Neural cell (in vitro differentiated cells): ENCODE data around the gene DBX1. TPM values are rescaled to one million over a fixed set of nuclear protein-coding genes. Genes with fewer than 3 reads are reported as not detected.

Experiments used
- H2AFZ ChIP-seq: fragments of 200-600, 300-800 bp; sonication (generic), shearing (Covaris generic); 2 replicates; pipeline ENCODE4 v1.6.0; 2014; ENCODE audit warnings: low read depth, mild to moderate bottlenecking, antibody characterized with exemption, low read length, moderate library complexity
- H3F3A ChIP-seq: fragments of 200-600 bp; shearing (Covaris generic); 2 replicates; pipeline ENCODE4 v1.6.1; 2016; ENCODE audit warnings: mild to moderate bottlenecking, moderate library complexity, mixed read lengths, antibody characterized with exemption, low read length; ENCODE audit not compliant: insufficient read depth, poor library complexity, severe bottlenecking
- H3K27ac ChIP-seq: fragments of 200-600, 300-800 bp; sonication (generic), shearing (Covaris generic); 2 replicates; pipeline ENCODE4 v1.5.1; 2014; ENCODE audit warnings: mild to moderate bottlenecking, low read length, moderate library complexity
- H3K27me3 ChIP-seq: fragments of 300-800, 200-600 bp; sonication (generic), shearing (Covaris generic); 2 replicates; pipeline ENCODE4 v1.6.0; 2014; ENCODE audit warnings: mild to moderate bottlenecking, low read depth, low read length, moderate library complexity; ENCODE audit not compliant: insufficient read depth
- H3K36me3 ChIP-seq: fragments of 300-800, 200-600 bp; sonication (generic), shearing (Covaris generic); 2 replicates; pipeline ENCODE4 v1.5.1; 2014; ENCODE audit warnings: mild to moderate bottlenecking, antibody characterized with exemption, low read length, moderate library complexity; ENCODE audit not compliant: insufficient read depth
- H3K4me2 ChIP-seq: fragments of 300-800, 200-600 bp; sonication (generic), shearing (Covaris generic); 2 replicates; pipeline ENCODE4 v1.6.0; 2014; ENCODE audit warnings: mild to moderate bottlenecking, low read length
- H3K4me3 ChIP-seq: fragments of 300-800, 200-600 bp; sonication (generic), shearing (Covaris generic); 2 replicates; pipeline ENCODE4 v1.5.1; 2014; ENCODE audit warnings: mild to moderate bottlenecking, low read length, moderate library complexity
- H3K79me2 ChIP-seq: fragments of 200-600 bp; shearing (Covaris generic); replicated peaks from 2 replicates; pipeline ENCODE4 v1.6.0; 2014; ENCODE audit warnings: mild to moderate bottlenecking, low read length, moderate library complexity; ENCODE audit not compliant: insufficient read depth
- H3K9ac ChIP-seq: fragments of 300-800, 200-600 bp; sonication (generic), shearing (Covaris generic); 2 replicates; pipeline ENCODE4 v1.6.1; 2016; ENCODE audit warnings: mild to moderate bottlenecking, low read length, mixed read lengths
- H3K9me2 ChIP-seq: fragments of 200-600 bp; shearing (Covaris generic); 2 replicates; pipeline ENCODE4 v1.6.1; 2016; ENCODE audit warnings: mild to moderate bottlenecking, low read length, mixed read lengths; ENCODE audit not compliant: insufficient read depth
- H3K9me3 ChIP-seq: fragments of 200-600, 300-800 bp; sonication (generic), shearing (Covaris generic); 2 replicates; pipeline ENCODE4 v1.6.1; 2016; ENCODE audit warnings: mild to moderate bottlenecking, mixed run types, low read length, moderate library complexity, mixed read lengths
- H4K20me1 ChIP-seq: fragments of 200-600 bp; shearing (Covaris generic); 2 replicates; pipeline ENCODE4 v1.6.1; 2016; ENCODE audit warnings: mild to moderate bottlenecking, mixed run types; ENCODE audit not compliant: insufficient read depth
- EP300 ChIP-seq: fragments of 450-650 bp; conservative IDR thresholded peaks from 2 replicates; pipeline ENCODE4 v1.6.1; 2014; ENCODE audit warnings: antibody characterized with exemption, mild to moderate bottlenecking, moderate library complexity; ENCODE audit not compliant: poor library complexity, severe bottlenecking
- EZH2 ChIP-seq: fragments of 200-600, 300-800 bp; shearing (Covaris generic), sonication (generic); IDR thresholded peaks from 2 replicates; pipeline ENCODE4 v1.6.1; 2014; ENCODE audit warnings: antibody characterized with exemption, low read length, borderline replicate concordance, mild to moderate bottlenecking; ENCODE audit not compliant: insufficient read depth, poor library complexity, severe bottlenecking
- MXI1 ChIP-seq: fragments of 450-650 bp; conservative IDR thresholded peaks from 2 replicates; pipeline ENCODE4 v1.6.1; 2014; ENCODE audit warnings: antibody characterized with exemption, mild to moderate bottlenecking; ENCODE audit not compliant: poor library complexity, severe bottlenecking
- POLR2AphosphoS5 ChIP-seq: IDR thresholded peaks from 2 replicates; pipeline ENCODE4 v1.6.1; 2012
- RAD21 ChIP-seq: fragments of 450-650 bp; conservative IDR thresholded peaks from 2 replicates; pipeline ENCODE4 v1.6.1; 2014; ENCODE audit warnings: antibody characterized with exemption, mild to moderate bottlenecking, moderate library complexity
- SMC3 ChIP-seq: fragments of 450-650 bp; conservative IDR thresholded peaks from 2 replicates; pipeline ENCODE4 v1.6.1; 2014; ENCODE audit warnings: antibody characterized with exemption, mild to moderate bottlenecking, moderate library complexity; ENCODE audit not compliant: poor library complexity
- TAF1 ChIP-seq: IDR thresholded peaks from 2 replicates; pipeline ENCODE4 v1.6.1; 2012; ENCODE audit warnings: low read depth
- polyA plus RNA-seq: library from polyadenylated mRNA; depleted of rRNA; stranded (reverse); fragments of >200 nt; gene quantifications from 2 replicates; pipeline ENCODE4 v1.2.3, GENCODE V29; 2014
- TF ChIP-seq, protein P1 (sequence below): fragments of 450-650 bp; IDR thresholded peaks from 2 replicates; pipeline ENCODE4 v1.5.1; 2014; ENCODE audit warnings: antibody characterized with exemption, mild to moderate bottlenecking, moderate library complexity; ENCODE audit not compliant: poor library complexity, severe bottlenecking
- TF ChIP-seq, protein P2 (sequence below): IDR thresholded peaks from 2 replicates; pipeline ENCODE4 v1.6.1; 2012; ENCODE audit warnings: borderline replicate concordance

The DBX1 gene
- polyA plus RNA-seq, 1 donor from 2014 or later = not detected

DNA sequence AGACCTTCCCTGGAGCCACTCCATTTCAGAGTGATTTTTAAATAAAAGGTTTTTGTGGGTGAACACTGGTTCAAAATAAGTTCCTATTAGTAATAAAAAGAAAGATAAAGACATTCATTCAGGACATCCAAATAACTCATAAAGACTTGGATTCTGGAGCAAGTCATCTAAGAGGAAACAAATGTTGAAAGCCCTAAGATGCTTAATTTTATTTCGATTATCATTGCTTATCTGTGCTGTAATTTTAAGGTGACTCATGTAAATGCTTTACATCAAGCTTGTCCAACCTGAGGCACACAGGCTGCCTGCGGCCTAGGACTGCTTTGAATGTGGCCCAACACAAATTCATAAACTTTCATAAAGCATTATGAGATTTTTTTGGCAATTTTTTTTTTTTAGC, 34.2 kb upstream of the DBX1 start:
- TF ChIP-seq SMC3 (no peak), EZH2 (no peak), TAF1 (no peak), POLR2AphosphoS5 (no peak), MXI1 (no peak), RAD21 (no peak), EP300 (no peak)
- TF ChIP-seq, protein P1, sequence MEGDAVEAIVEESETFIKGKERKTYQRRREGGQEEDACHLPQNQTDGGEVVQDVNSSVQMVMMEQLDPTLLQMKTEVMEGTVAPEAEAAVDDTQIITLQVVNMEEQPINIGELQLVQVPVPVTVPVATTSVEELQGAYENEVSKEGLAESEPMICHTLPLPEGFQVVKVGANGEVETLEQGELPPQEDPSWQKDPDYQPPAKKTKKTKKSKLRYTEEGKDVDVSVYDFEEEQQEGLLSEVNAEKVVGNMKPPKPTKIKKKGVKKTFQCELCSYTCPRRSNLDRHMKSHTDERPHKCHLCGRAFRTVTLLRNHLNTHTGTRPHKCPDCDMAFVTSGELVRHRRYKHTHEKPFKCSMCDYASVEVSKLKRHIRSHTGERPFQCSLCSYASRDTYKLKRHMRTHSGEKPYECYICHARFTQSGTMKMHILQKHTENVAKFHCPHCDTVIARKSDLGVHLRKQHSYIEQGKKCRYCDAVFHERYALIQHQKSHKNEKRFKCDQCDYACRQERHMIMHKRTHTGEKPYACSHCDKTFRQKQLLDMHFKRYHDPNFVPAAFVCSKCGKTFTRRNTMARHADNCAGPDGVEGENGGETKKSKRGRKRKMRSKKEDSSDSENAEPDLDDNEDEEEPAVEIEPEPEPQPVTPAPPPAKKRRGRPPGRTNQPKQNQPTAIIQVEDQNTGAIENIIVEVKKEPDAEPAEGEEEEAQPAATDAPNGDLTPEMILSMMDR = no peak
- no peaks in the 10 kb centered on the region for H3F3A ChIP-seq
- H3K79me2 ChIP-seq = no peaks in the 10 kb centered on the region
- H3K36me3 ChIP-seq = no peaks in the 10 kb centered on the region
- H3K4me3 ChIP-seq = no peak overlapping the region
- H3K27me3 ChIP-seq = no peaks in the 10 kb centered on the region
- no peak overlapping the region for H2AFZ ChIP-seq
- H3K9me3 ChIP-seq = no peaks in the 10 kb centered on the region
- H4K20me1 ChIP-seq = no peaks in the 10 kb centered on the region
- no peak overlapping the region for H3K27ac ChIP-seq
- H3K4me2 ChIP-seq = no peak overlapping the region
- no peak overlapping the region for H3K9ac ChIP-seq
- no peaks in the 10 kb centered on the region for H3K9me2 ChIP-seq

DNA sequence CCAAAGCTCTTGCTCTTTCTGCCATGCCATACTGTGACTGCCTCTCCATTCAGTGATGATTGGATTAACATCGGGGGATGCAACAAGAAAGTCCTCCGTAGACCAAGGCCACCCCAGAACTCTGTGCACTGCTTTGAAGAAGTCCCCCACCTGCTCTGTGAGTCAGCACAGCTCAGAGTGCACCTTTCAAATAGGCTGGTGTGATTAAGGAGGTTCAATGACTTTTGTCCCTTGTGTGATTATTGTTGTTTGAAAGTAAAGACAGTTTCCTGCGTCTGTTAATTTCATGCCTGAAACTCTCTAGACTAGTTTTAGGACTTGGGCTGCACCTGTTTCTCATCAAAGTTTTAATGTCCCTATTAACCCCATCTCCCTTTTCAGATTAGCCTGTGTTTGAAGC, 33.0 kb upstream of the DBX1 start:
- Histone ChIP-seq H4K20me1 (no peaks in the 10 kb centered on the region), H3K9me2 (no peaks in the 10 kb centered on the region), H3K9me3 (no peaks in the 10 kb centered on the region), H3F3A (no peaks in the 10 kb centered on the region), H3K79me2 (no peaks in the 10 kb centered on the region), H3K27ac (no peak overlapping the region), H3K27me3 (no peaks in the 10 kb centered on the region), H2AFZ (no peak overlapping the region), H3K4me2 (no peak overlapping the region), H3K9ac (no peak overlapping the region), H3K4me3 (no peak overlapping the region), H3K36me3 (no peaks in the 10 kb centered on the region)
- TF ChIP-seq, protein P2, sequence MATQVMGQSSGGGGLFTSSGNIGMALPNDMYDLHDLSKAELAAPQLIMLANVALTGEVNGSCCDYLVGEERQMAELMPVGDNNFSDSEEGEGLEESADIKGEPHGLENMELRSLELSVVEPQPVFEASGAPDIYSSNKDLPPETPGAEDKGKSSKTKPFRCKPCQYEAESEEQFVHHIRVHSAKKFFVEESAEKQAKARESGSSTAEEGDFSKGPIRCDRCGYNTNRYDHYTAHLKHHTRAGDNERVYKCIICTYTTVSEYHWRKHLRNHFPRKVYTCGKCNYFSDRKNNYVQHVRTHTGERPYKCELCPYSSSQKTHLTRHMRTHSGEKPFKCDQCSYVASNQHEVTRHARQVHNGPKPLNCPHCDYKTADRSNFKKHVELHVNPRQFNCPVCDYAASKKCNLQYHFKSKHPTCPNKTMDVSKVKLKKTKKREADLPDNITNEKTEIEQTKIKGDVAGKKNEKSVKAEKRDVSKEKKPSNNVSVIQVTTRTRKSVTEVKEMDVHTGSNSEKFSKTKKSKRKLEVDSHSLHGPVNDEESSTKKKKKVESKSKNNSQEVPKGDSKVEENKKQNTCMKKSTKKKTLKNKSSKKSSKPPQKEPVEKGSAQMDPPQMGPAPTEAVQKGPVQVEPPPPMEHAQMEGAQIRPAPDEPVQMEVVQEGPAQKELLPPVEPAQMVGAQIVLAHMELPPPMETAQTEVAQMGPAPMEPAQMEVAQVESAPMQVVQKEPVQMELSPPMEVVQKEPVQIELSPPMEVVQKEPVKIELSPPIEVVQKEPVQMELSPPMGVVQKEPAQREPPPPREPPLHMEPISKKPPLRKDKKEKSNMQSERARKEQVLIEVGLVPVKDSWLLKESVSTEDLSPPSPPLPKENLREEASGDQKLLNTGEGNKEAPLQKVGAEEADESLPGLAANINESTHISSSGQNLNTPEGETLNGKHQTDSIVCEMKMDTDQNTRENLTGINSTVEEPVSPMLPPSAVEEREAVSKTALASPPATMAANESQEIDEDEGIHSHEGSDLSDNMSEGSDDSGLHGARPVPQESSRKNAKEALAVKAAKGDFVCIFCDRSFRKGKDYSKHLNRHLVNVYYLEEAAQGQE = no peak
- TF ChIP-seq EP300 = no peak
- no peak for TF ChIP-seq RAD21

DNA sequence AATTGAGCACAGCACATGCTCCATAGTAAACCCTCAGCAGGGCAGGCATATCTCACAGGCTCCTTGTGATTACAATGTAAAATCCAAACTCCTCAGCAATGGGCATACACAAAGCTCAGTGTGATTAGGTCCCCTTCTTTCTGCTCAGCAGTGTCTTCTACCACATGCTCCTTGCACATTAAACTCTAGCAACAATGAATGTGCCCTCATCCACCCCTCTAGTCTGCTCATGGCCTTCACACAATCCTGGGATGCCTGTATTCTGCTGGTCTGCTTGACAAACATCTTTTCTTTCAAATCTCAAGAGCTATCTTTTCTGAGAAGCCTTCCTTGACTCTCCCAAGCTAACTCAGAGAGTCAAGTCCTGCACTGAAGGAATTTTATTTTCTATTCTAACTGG, 32.4 kb upstream of the DBX1 start:
- Histone ChIP-seq H4K20me1 (no peaks in the 10 kb centered on the region), H3K9me2 (no peaks in the 10 kb centered on the region), H3F3A (no peaks in the 10 kb centered on the region), H3K4me2 (no peak overlapping the region), H2AFZ (no peak overlapping the region), H3K9ac (no peak overlapping the region), H3K79me2 (no peaks in the 10 kb centered on the region), H3K4me3 (no peak overlapping the region), H3K27me3 (no peaks in the 10 kb centered on the region), H3K9me3 (no peaks in the 10 kb centered on the region), H3K36me3 (no peaks in the 10 kb centered on the region), H3K27ac (no peak overlapping the region)
- TF ChIP-seq EZH2 (no peak), SMC3 (no peak), MXI1 (no peak), RAD21 (no peak), EP300 (no peak), TAF1 (no peak), POLR2AphosphoS5 (no peak)
- TF ChIP-seq, protein P2 = no peak
- TF ChIP-seq, protein P1 = no peak
